ENCODE results near the gene GATA2. TPM values are rescaled to one million over a fixed set of nuclear protein-coding genes. Genes with fewer than 3 reads are reported as not detected.

Gene GATA2
- total RNA-seq, 4 donors from 2014 or later: 2.4 to 10.3 (median 5.4) TPM

- no CpG with 5 or more reads among the region's 21 CpGs for WGBS
- H3K4me1 ChIP-seq: peaks cover 68% of the 10 kb centered on the region
Observed at GRCh38 chr3:128488636-128488990, 4.4 kb downstream of the GATA2 start.

GRCh38 chr3:128487813-128488635, 5.0 kb downstream of the GATA2 start:
- peak in 1 of 2 donors; percentile 84 for DNase-seq (ENCODE audit: low spot score in 2 of 2)
- peak overlapping the region; percentile 72 for H3K27ac ChIP-seq
- no peaks in the 10 kb centered on the region for H3K9me3 ChIP-seq
- 3% methylated on average over 28 of the region's 68 CpGs for WGBS
- TF ChIP-seq POLR2A (IDR thresholded peaks at IDR 0.05) (peak in 1 of 2 donors; percentile 28), EP300 (IDR thresholded peaks at IDR 0.05) (no peak)
- peaks cover 100% of the 10 kb centered on the region for H3K27me3 ChIP-seq
- no peaks in the 10 kb centered on the region for H3K36me3 ChIP-seq
- peak overlapping the region; percentile 68 for H3K4me3 ChIP-seq
- peaks cover 69% of the 10 kb centered on the region for H3K4me1 ChIP-seq

More at GRCh38 chr3:128488636-128488990, 4.4 kb downstream of the GATA2 start:
- TF ChIP-seq POLR2A (IDR thresholded peaks at IDR 0.05): no peak
- TF ChIP-seq POLR2AphosphoS5 (IDR thresholded peaks at IDR 0.05): no peak
- no peak for TF ChIP-seq EP300 (IDR thresholded peaks at IDR 0.05)
- TF ChIP-seq CTCF (IDR thresholded peaks at IDR 0.05): no peak
- Histone ChIP-seq H3K27me3 (peaks cover 100% of the 10 kb centered on the region), H3K27ac (peak overlapping the region; percentile 72), H3K36me3 (no peaks in the 10 kb centered on the region), H3K9me3 (no peaks in the 10 kb centered on the region), H3K4me3 (peak overlapping the region; percentile 68)
- no peak for DNase-seq (ENCODE audit: low spot score in 2 of 2)

- H3K36me3 ChIP-seq: no peaks in the 10 kb centered on the region
- TF ChIP-seq POLR2AphosphoS5 (IDR thresholded peaks at IDR 0.05) (no peak), EP300 (IDR thresholded peaks at IDR 0.05) (no peak), CTCF (IDR thresholded peaks at IDR 0.05) (no peak), POLR2A (IDR thresholded peaks at IDR 0.05) (no peak)
- H3K4me3 ChIP-seq: peak overlapping the region; percentile 68
- H3K27me3 ChIP-seq: peaks cover 100% of the 10 kb centered on the region
- WGBS: 0% methylated on average over 15 of the region's 18 CpGs
- no peak for DNase-seq (ENCODE audit: low spot score in 2 of 2)
- H3K9me3 ChIP-seq: no peaks in the 10 kb centered on the region
- H3K4me1 ChIP-seq: peaks cover 66% of the 10 kb centered on the region
- H3K27ac ChIP-seq: peak overlapping the region; percentile 72
Observed at GRCh38 chr3:128487538-128487812, 5.5 kb downstream of the GATA2 start.

DNA sequence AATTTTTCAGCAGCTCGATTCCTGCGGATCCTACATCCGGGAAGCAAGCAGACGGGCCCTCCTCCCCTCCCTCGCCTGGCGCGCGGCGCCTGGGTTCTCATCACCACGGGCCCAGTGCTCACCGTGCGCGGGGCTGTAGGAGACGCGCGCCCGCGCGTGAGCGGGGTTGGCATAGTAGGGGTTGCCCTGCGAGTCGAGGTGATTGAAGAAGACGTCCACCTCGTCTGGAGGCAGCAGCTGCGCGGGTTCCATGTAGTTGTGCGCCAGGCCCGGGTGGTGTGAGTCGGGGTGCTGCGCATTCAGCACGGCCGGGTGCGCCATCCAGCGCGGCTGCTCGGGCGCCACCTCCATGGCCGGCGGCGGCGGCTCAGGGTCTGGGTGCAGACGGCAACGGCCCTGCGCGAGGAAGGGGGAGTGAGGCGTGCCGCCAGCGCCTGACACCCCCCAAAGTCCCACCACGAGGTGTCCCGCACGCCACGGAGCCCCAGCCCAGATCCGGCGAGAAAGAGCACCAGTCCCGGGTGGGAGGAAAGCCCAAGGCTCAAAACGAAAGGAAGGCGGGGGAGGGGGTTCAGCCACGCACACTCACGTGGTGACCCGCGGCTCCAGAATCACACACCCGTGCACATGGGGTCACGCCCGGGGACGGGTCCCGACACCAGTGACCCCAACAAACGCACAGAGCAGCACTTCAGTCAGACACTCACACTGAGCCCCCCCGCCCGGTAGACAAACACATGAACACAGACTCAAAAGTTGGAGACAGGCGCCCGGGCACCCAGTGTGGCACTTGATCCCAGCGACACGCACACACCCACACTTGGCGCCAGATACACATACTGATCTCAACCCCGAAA, 6.1 kb downstream of the GATA2 start:
- peaks cover 62% of the 10 kb centered on the region for H3K4me1 ChIP-seq
- DNase-seq (ENCODE audit: low spot score in 2 of 2): peak in 1 of 2 donors; percentile 62
- H3K27me3 ChIP-seq: peaks cover 100% of the 10 kb centered on the region

DNA sequence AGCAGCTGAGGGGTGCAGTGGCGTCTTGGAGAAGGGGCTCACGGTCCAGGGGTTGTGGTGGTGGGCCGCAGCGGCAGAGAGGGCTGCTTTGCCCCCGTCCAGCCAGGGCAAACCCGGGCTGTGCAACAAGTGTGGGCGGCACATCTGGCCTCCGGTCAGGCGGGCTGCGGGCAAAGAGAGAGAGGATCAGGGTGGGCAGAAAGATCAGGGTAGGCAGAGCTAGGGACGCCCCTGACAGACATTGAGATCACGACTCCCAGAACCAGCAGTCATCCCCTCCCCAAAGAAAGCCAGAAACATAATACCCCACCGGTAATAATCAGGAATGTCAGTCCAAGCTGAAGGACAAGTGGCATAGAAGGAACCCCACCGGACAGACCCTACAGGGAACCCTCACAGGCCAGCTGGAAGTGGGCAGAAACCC, 6.8 kb downstream of the GATA2 start:
- H3K27me3 ChIP-seq: peaks cover 100% of the 10 kb centered on the region
- H3K4me3 ChIP-seq: peak overlapping the region; percentile 68
- TF ChIP-seq CTCF (IDR thresholded peaks at IDR 0.05) (no peak), EP300 (IDR thresholded peaks at IDR 0.05) (no peak), POLR2A (IDR thresholded peaks at IDR 0.05) (no peak), POLR2AphosphoS5 (IDR thresholded peaks at IDR 0.05) (no peak)
- DNase-seq (ENCODE audit: low spot score in 2 of 2): no peak
- WGBS: 30% methylated on average over 2 of the region's 14 CpGs
- H3K27ac ChIP-seq: no peak overlapping the region
- H3K4me1 ChIP-seq: peaks cover 62% of the 10 kb centered on the region
- H3K9me3 ChIP-seq: no peaks in the 10 kb centered on the region
- H3K36me3 ChIP-seq: no peaks in the 10 kb centered on the region

More for the DNA sequence above, 6.1 kb downstream of the GATA2 start:
- Histone ChIP-seq H3K9me3 (no peaks in the 10 kb centered on the region), H3K4me3 (peak overlapping the region; percentile 68), H3K36me3 (no peaks in the 10 kb centered on the region), H3K27ac (peak overlapping the region; percentile 72)
- TF ChIP-seq POLR2A (IDR thresholded peaks at IDR 0.05) (no peak), CTCF (IDR thresholded peaks at IDR 0.05) (no peak), EP300 (IDR thresholded peaks at IDR 0.05) (no peak), POLR2AphosphoS5 (IDR thresholded peaks at IDR 0.05) (peak in 1 of 3 donors; percentile 17)
- WGBS: under 1% methylated on average over 22 of the region's 75 CpGs

Measured in suprapubic skin (tissue), 4 donors.